Measurements from ENCODE around the gene CCDC171.
"Not testable (repeated sequence)": the region's sequence is repeated elsewhere in the genome, so short reads cannot be mapped to it uniquely, and the experiment has no call there.

CCDC171 gene

DNA sequence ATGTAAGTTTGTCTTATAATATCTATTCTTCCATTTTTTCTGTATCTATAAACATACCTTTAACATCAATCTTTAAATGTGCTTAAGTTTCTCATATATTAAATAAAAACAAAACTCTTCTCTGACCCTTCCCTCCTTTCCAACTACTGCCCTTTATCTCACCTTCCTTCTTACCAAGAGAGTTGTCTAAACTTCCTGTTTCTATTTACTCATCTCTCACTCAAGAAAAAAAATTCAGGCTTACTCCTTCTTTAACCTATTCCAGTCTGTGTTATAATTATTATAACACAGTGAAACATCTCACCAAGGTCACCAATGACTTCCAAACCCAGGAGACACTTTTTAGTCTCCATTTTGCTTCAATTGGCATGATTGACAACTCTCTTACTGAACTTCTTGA, 140.9 kb downstream of the CCDC171 start:
- in situ Hi-C loops (cut with MboI; ENCODE audit: low sequenced_read_pairs): no loop called here

GRCh38 chr9:15696979-15697378, 144.1 kb downstream of the CCDC171 start:
- in situ Hi-C loops (cut with MboI; ENCODE audit: low sequenced_read_pairs): no loop called here

DNA sequence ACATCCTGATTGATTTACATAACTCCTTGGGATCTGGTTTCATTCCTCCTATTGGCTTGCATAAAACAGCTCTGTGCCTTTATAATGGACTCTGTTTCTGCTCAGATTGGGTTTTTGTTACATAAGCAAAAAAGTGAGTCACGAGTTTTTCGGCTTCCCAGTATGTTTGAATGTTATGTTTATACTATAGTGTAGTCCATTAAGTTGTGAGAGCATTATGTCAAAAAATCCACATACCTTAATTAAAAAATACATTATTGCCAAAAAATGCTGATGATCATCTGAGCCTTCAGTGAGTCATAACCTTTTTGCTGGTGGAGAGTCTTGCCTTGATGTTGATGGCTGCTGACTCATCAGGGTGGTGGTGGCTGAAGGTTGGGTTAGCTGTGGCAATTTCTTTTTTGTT, 144.6 kb downstream of the CCDC171 start:
- in situ Hi-C loops (cut with MboI; ENCODE audit: low sequenced_read_pairs): no loop called here

- in situ Hi-C loops (cut with MboI; ENCODE audit: low sequenced_read_pairs): not testable (repeated sequence)
Observed at GRCh38 chr9:15699876-15700559, 147.2 kb downstream of the CCDC171 start.

DNA sequence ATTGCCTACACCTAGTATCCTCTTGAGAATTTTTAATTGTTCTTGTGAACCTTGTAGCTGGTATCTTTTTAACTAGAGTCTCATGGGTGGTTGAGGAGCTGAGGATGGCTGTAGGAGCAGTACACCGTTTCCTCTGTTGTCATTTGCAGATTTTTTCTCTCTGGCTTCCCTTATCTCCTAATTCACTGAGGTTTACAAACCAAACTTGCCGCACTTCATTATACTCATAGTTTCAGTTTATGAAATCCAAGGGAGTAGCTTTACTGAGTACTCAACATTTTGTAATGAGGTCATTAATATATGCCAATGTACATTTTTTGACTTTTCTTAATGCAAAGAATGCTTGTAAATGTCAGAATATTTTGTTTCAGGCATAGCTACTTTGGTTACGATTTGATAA, 154.2 kb downstream of the CCDC171 start:
- in situ Hi-C loops (cut with MboI; ENCODE audit: low sequenced_read_pairs): no loop called here

- in situ Hi-C loops (cut with MboI; ENCODE audit: low sequenced_read_pairs): no loop called here
Observed at GRCh38 chr9:15711531-15711930, 158.7 kb downstream of the CCDC171 start.

DNA sequence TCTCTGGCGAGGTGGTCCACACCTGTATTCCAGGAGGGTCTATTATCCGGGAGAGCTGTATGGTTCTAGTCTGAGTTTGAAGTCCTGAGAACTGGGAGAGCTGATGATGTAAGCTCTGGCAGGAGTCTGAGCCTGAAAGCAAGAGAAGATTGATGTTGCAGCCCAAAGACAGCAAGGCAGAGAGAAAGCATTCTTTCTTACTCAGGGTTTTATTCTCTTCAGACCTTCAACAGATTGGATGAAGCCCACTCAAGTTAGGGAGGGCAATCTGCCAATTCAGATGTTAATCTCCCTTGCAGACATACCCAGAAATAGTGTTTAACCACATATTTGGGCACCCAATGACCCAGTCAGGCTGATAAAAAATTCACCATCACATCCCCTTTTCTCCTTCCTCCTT, 159.1 kb downstream of the CCDC171 start:
- in situ Hi-C loops (cut with MboI; ENCODE audit: low sequenced_read_pairs): no loop called here

DNA sequence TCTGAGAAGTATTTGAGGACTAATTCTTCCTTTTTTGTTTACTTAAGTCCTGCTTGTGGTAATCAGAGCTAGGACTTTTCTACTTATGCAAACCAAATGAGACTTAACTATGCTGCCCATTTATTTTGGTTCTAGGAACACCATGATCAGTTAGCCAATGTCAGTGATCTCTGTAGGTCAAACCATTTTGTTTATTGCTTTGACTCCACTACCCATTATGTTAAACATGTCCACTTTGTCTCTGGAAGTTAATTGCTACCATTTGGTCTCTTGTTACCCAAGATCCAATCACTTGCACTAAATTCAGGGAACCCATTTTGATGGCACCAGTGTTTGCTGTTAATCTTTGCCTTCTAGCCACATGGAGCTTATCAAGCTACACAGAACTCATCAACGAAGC, 161.9 kb downstream of the CCDC171 start:
- in situ Hi-C loops (cut with MboI; ENCODE audit: low sequenced_read_pairs): no loop called here

- in situ Hi-C loops (cut with MboI; ENCODE audit: low sequenced_read_pairs): no loop called here
Observed at GRCh38 chr9:15717290-15717967, 164.6 kb downstream of the CCDC171 start.

DNA sequence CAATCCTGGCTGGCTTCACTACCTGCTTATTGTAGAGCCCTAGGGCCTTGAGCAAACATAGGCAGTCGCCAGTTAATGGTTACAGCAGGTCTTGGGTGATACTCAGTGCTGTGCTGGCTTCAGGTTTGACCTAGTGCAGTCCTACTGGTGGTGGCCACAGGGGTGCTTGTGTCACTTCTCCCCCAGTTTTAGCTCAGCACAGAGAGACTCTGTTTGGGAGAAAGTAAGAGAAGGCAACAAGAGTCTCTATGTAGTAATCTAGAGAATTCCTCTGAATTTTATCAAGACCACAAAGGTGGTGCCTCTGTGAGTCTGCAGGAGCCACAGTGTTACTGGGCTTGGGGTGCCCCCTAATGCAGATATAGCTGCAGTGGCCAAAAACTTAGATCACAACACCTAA, 165.6 kb downstream of the CCDC171 start:
- in situ Hi-C loops (cut with MboI; ENCODE audit: low sequenced_read_pairs): no loop called here

DNA sequence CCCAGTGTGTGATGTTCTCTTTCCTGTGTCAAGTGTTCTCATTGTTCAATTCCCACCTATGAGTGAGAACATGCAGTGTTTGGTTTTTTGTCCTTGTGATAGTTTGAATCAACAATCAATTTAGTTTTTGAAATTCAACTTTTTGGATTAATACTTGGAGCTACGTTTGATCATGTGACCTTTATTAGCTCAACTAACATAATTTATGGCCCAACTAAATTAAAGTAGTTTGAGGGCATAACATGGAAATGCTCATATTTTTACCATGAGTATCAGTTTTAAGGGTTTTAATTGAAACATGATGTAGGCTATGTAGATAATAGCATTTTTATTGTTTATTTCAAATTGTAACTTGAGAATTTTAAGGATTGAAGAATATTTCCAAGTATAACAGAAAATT, 168.0 kb downstream of the CCDC171 start:
- in situ Hi-C loops (cut with MboI; ENCODE audit: low sequenced_read_pairs): no loop called here

DNA sequence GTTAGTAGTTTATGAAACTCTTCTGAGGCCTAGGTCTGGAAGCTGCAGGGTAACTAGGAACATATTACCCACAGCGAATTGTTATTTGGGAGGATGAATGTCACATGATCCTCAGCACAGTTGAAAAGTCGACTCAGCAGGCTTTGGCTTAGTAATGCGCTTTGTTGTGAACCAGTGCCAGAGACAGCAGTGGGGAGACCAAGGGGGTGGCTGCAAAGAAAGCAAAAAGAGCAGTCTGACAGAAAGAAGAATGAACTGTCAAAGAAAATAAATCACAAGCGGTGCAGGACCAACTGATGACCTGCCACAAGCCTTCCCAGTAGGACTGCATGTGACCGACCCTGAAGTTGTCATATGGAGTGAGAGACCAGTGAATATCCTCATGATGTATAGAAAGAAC, 170.0 kb downstream of the CCDC171 start:
- in situ Hi-C loops (cut with MboI; ENCODE audit: low sequenced_read_pairs): no loop called here

GRCh38 chr9:15724016-15724415, 171.2 kb downstream of the CCDC171 start:
- in situ Hi-C loops (cut with MboI; ENCODE audit: low sequenced_read_pairs): no loop called here

DNA sequence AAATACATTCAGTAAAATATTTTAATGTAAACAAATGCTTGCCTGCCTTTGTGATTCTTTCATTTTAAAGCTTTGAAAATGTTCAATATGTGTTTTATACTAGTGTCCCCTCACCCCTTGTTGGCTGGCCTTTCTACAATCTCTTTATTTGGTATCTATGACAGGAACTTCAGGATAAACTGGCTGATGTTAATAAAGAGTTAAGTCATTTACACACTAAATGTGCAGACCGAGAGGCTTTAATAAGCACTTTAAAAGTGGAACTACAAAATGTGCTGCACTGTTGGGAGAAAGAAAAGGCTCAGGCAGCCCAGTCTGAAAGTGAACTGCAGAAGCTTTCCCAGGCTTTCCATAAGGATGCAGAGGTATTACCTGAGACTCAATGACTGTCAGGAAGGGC, 171.8 kb downstream of the CCDC171 start:
- in situ Hi-C loops (cut with MboI; ENCODE audit: low sequenced_read_pairs): no loop called here

DNA sequence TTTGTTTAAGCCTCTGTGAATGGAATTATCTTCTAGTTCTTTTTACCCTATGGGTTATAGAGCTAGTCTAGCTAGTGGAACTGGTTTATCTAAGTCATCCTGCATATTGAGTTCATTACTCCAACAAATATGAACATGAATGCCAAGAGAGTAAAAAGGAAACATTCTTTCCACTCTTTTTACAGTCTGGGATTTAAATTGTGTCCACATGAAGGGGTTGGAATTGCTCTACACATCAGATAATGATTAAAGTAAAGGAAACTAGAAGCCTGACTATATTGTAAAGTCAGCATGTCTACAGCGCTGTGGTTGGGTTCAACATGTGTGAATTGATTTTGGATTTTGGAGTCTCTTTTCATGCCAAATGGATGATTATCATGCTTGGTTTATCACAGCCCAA, 173.1 kb downstream of the CCDC171 start:
- in situ Hi-C loops (cut with MboI; ENCODE audit: low sequenced_read_pairs): no loop called here

- in situ Hi-C loops (cut with MboI; ENCODE audit: low sequenced_read_pairs): no loop called here
Observed at GRCh38 chr9:15729507-15729906, 176.7 kb downstream of the CCDC171 start.

- in situ Hi-C loops (cut with MboI; ENCODE audit: low sequenced_read_pairs): no loop called here
Observed at GRCh38 chr9:15735083-15735857, 182.4 kb downstream of the CCDC171 start.

DNA sequence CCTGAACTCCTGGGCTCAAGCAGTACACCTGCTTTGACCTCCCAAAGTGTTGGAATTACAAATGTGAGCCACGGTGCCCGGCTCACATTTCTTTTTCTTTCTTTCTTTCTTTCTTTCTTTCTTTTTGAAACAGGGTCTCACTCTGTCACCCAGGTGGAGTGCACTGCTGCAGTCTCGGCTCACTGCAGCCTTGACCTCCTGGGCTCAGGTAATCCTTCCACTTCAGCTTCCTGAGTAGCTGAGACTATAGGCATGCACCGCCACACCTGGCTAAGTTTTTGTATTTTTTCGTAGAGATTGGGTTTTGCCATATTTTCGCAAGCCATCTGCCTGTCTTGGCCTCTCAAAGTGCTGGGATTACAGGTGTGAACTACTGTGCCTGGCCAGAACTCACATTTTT, 183.7 kb downstream of the CCDC171 start:
- in situ Hi-C loops (cut with MboI; ENCODE audit: low sequenced_read_pairs): no loop called here

GRCh38 chr9:15738011-15738410, 185.2 kb downstream of the CCDC171 start:
- in situ Hi-C loops (cut with MboI; ENCODE audit: low sequenced_read_pairs): no loop called here

GRCh38 chr9:15741015-15741414, 188.2 kb downstream of the CCDC171 start:
- in situ Hi-C loops (cut with MboI; ENCODE audit: low sequenced_read_pairs): no loop called here

- in situ Hi-C loops (cut with MboI; ENCODE audit: low sequenced_read_pairs): no loop called here
Observed at GRCh38 chr9:15743512-15743911, 190.7 kb downstream of the CCDC171 start.

DNA sequence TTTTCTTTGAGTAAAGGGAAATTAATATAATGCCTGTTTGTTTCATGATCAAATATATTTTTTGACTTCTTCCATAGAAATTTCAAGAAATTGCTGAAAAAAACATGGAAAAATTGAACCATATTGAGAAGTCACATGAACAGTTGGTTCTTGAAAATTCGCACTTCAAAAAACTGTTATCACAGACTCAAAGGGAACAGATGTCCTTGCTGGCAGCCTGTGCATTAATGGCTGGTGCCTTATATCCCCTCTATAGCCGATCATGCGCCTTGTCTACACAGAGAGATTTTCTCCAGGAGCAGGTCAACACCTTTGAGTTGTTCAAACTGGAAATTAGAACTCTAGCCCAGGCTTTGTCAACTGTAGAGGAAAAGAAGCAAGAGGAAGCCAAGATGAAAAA, 191.4 kb downstream of the CCDC171 start:
- in situ Hi-C loops (cut with MboI; ENCODE audit: low sequenced_read_pairs): no loop called here

Measured in HL-60/S4 treated with phorbol 12-myristate 13-acetate at 8.2 ng/mL for 4 days and 3 days (cell line).